Endothelial cell of umbilical vein (primary cell): Measurements from ENCODE around the gene COLEC11. TPM values are rescaled to one million over a fixed set of nuclear protein-coding genes. Genes with fewer than 3 reads are reported as not detected.

Source experiments
- BruUV-seq: library from RNA; stranded (reverse); fragments of 400-500 nt; replicated peaks from 2 replicates; lab custom pipeline; 2021; lab: Mats Ljungman, UMichigan
- CTCF ChIA-PET: fragments of 300-600, 350-600 bp; sonication (Branson Sonifier 250); formaldehyde crosslinking; loops from one replicate; lab custom pipeline; 2021; ENCODE audit warnings: antibody characterized with exemption, inconsistent platforms; lab: Charles Lee
- POLR2A ChIA-PET: fragments of 300-600, 350-600 bp; sonication (Branson Sonifier 250); formaldehyde crosslinking; loops from one replicate; lab custom pipeline; 2021; ENCODE audit warnings: antibody characterized with exemption, inconsistent platforms; lab: Charles Lee
- DNase-seq: peaks from one replicate; pipeline ENCODE4 v3.0.0-alpha.2; 2011; ENCODE audit warnings: low read depth, low spot score
- FAIRE-seq: peaks from 2 replicates; lab custom pipeline; 2011; peaks lifted over from hg19 to GRCh38; lab: Jason Lieb, UNC
- H2AFZ ChIP-seq: 2 replicates; pipeline ENCODE4 v1.6.0; 2012; ENCODE audit warnings: low read depth, low read length, control low read depth, inconsistent platforms
- H3K27ac ChIP-seq: 2 replicates; pipeline ENCODE4 v1.5.1; 2011; ENCODE audit warnings: low read depth, mild to moderate bottlenecking, control low read depth, low read length, moderate library complexity; ENCODE audit not compliant: insufficient read depth
- H3K27me3 ChIP-seq, 2 experiments: 2 replicates each; pipeline versions ENCODE4 v1.6.0 to v1.6.1; 2011; ENCODE audit warnings: low read length in 2 of 2, mixed read lengths in 1 of 2; ENCODE audit not compliant: control insufficient read depth in 2 of 2, insufficient read depth in 2 of 2
- H3K36me3 ChIP-seq, 2 experiments: 2 replicates in 1 of 2; 3 replicates in 1 of 2; pipeline ENCODE4 v1.5.1; 2011; ENCODE audit warnings: low read length in 2 of 2, mild to moderate bottlenecking in 1 of 2, moderate library complexity in 1 of 2; ENCODE audit not compliant: control insufficient read depth in 2 of 2, insufficient read depth in 2 of 2; ENCODE audit errors: extremely low read depth in 1 of 2
- H3K4me1 ChIP-seq: 3 replicates; pipeline ENCODE4 v1.5.1; 2011; ENCODE audit warnings: mild to moderate bottlenecking, low read length; ENCODE audit not compliant: control insufficient read depth, insufficient read depth; ENCODE audit errors: extremely low read depth
- H3K4me2 ChIP-seq: 2 replicates; pipeline ENCODE4 v1.6.1; 2011; ENCODE audit warnings: low read length, control low read depth, mixed read lengths; ENCODE audit not compliant: insufficient read depth
- H3K4me3 ChIP-seq, 3 experiments: fragments of 200-600 bp in 1 of 3; sonication (generic), shearing (Covaris generic) in 1 of 3; replicated peaks in 1 of 3; 2 replicates each; pipeline ENCODE4 v1.5.1; 2011 to 2016; ENCODE audit warnings: control low read depth in 3 of 3, low read length in 3 of 3, mild to moderate bottlenecking in 2 of 3, inconsistent platforms in 1 of 3, low read depth in 1 of 3, moderate library complexity in 1 of 3; ENCODE audit not compliant: insufficient read depth in 1 of 3
- H3K79me2 ChIP-seq: 2 replicates; pipeline ENCODE4 v1.6.0; 2012; ENCODE audit warnings: low read length, inconsistent platforms; ENCODE audit not compliant: control insufficient read depth, insufficient read depth
- H3K9ac ChIP-seq: replicated peaks from 2 replicates; pipeline ENCODE3; 2011; ENCODE audit warnings: low read length, control low read depth; ENCODE audit not compliant: insufficient read depth; ENCODE audit errors: extremely low read depth
- H3K9me1 ChIP-seq: replicated peaks from 3 replicates; pipeline ENCODE4 v1.6.0; 2011; ENCODE audit warnings: mild to moderate bottlenecking, low read length; ENCODE audit not compliant: control insufficient read depth, insufficient read depth; ENCODE audit errors: extremely low read depth
- H3K9me3 ChIP-seq: replicated peaks from 2 replicates; pipeline ENCODE4 v1.5.1; 2012; ENCODE audit warnings: low read length, inconsistent platforms; ENCODE audit not compliant: control insufficient read depth, insufficient read depth
- H4K20me1 ChIP-seq: replicated peaks from 2 replicates; pipeline ENCODE3; 2011; ENCODE audit warnings: mild to moderate bottlenecking, low read length; ENCODE audit not compliant: control insufficient read depth, insufficient read depth; ENCODE audit errors: extremely low read depth
- CTCF ChIP-seq, 2 donors: IDR thresholded peaks; 1 replicate in 1 of 2; 2 replicates in 1 of 2; pipeline ENCODE4 v1.5.1; 2011; ENCODE audit warnings: low read length in 2 of 2, mild to moderate bottlenecking in 2 of 2, moderate library complexity in 2 of 2, control low read depth in 1 of 2, inconsistent platforms in 1 of 2, low read depth in 1 of 2; ENCODE audit not compliant: insufficient read depth in 1 of 2; ENCODE audit errors: extremely low read depth in 1 of 2
- EZH2 ChIP-seq: IDR thresholded peaks from 2 replicates; pipeline ENCODE4 v1.6.1; 2012; ENCODE audit warnings: borderline replicate concordance, low read depth, mild to moderate bottlenecking, moderate library complexity, low read length, inconsistent platforms; ENCODE audit not compliant: severe bottlenecking
- FOS ChIP-seq: IDR thresholded peaks from 2 replicates; pipeline ENCODE4 v1.6.1; 2011; ENCODE audit warnings: mild to moderate bottlenecking, low read length, moderate library complexity, borderline replicate concordance; ENCODE audit not compliant: insufficient read depth
- GATA2 ChIP-seq: IDR thresholded peaks from 2 replicates; pipeline ENCODE4 v1.7.0; 2011; ENCODE audit warnings: low read depth, mild to moderate bottlenecking, moderate library complexity, mixed read lengths, low read length; ENCODE audit not compliant: insufficient read length, insufficient read depth
- JUN ChIP-seq: IDR thresholded peaks from 2 replicates; pipeline ENCODE4 v1.6.1; 2011; ENCODE audit warnings: borderline replicate concordance, low read depth; ENCODE audit not compliant: insufficient read length, insufficient read depth
- MAX ChIP-seq: IDR thresholded peaks from 2 replicates; pipeline ENCODE4 v1.6.1; 2011; ENCODE audit not compliant: insufficient read depth, insufficient read length
- MYC ChIP-seq: IDR thresholded peaks from one replicate; pipeline ENCODE4 v1.6.1; 2011; ENCODE audit warnings: mild to moderate bottlenecking, low read depth, low read length
- POLR2A ChIP-seq: IDR thresholded peaks from 2 replicates; pipeline ENCODE4 v1.6.1; 2012; ENCODE audit warnings: low read depth, mild to moderate bottlenecking, control low read depth, low read length
- POLR2AphosphoS5 ChIP-seq: IDR thresholded peaks from 2 replicates; pipeline ENCODE4 v1.6.1; 2012; ENCODE audit warnings: low read depth, mild to moderate bottlenecking, control low read depth, low read length, moderate library complexity; ENCODE audit not compliant: insufficient read depth
- dilution Hi-C: fragments of 300-500 bp; cut with MboI; formaldehyde crosslinking; loops from one replicate; pipeline ENCODE4 v1.15.0; 2019; ENCODE audit warnings: low sequenced_read_pairs; ENCODE audit not compliant: extremely low pct_ligation_motif_present
- intact Hi-C: fragments of 100-400 bp; cut with micrococcal nuclease; formaldehyde crosslinking; loops from one replicate; pipeline ENCODE4 v1.10.0; 2022
- polyA plus RNA-seq, 4 experiments: library from polyadenylated mRNA; depleted of rRNA in 3 of 4; stranded (reverse) in 3 of 4; unstranded in 1 of 4; fragments of >200 nt; gene quantifications; 2 replicates each; pipeline versions ENCODE4 v1.2.1 to v1.2.3, GENCODE V29; 2011 to 2012; ENCODE audit warnings: missing spikeins in 1 of 4
- total RNA-seq: library from RNA; stranded (reverse); gene quantifications from 2 replicates; pipeline ENCODE4 v1.2.3, GENCODE V29; 2021

The COLEC11 gene
- total and polyA plus RNA-seq, 2 donors (not counting 3 experiments of a cell fraction or from before 2014, with no cell fraction given): 0.15 TPM; not detected in 1

GRCh38 chr2:3597567-3597966, 2.7 kb downstream of the COLEC11 start:
- FAIRE-seq (no peak), DNase-seq (no peak)
- H4K20me1 ChIP-seq: no peaks in the 10 kb centered on the region
- no peak overlapping the region for H3K27ac ChIP-seq
- dilution Hi-C loops (no loop called here), intact Hi-C loops (no loop called here)
- no peak overlapping the region for H2AFZ ChIP-seq
- no peaks in the 10 kb centered on the region for H3K36me3 ChIP-seq
- TF ChIP-seq MYC (no peak), EZH2 (no peak), POLR2AphosphoS5 (no peak), FOS (no peak), CTCF (IDR thresholded peaks at IDR 0.05; ENCODE audit: extremely low read depth in 1 of 2, insufficient read depth in 1 of 2, low read depth in 1 of 2, low read length in 2 of 2) (no peak), GATA2 (no peak), POLR2A (no peak), JUN (no peak), MAX (no peak)
- BruUV-seq: no TSS peak
- H3K79me2 ChIP-seq: no peaks in the 10 kb centered on the region
- CTCF ChIA-PET: no interaction called here
- no peaks in the 10 kb centered on the region for H3K9me1 ChIP-seq
- peaks cover 4% of the 10 kb centered on the region for H3K4me1 ChIP-seq
- no peak overlapping the region for H3K9ac ChIP-seq
- POLR2A ChIA-PET: no interaction called here
- H3K4me2 ChIP-seq: no peak overlapping the region
- no peaks in the 10 kb centered on the region for H3K27me3 ChIP-seq
- H3K9me3 ChIP-seq: no peaks in the 10 kb centered on the region
- no peak overlapping the region for H3K4me3 ChIP-seq
